WTC11 (cell line): ENCODE results near the gene KLHL25. TPM values are rescaled to one million over a fixed set of nuclear protein-coding genes. Genes with fewer than 3 reads are reported as not detected.

Experiments
- ATAC-seq: fragments of 200-7000 bp; cut with Tn5 transposase; 2 replicates; pipeline ENCODE4 v1.10.0; 2021; ENCODE audit warnings: mild to moderate bottlenecking, moderate library complexity
- CTCF ChIA-PET: fragments of 300-600 bp; sonication (Branson Sonifier 250); formaldehyde crosslinking; loops from one replicate; lab custom pipeline; 2021; ENCODE audit warnings: antibody characterized with exemption; lab: Charles Lee
- POLR2A ChIA-PET: fragments of 350-600 bp; sonication (Branson Sonifier 250); formaldehyde crosslinking; loops from one replicate; lab custom pipeline; 2021; ENCODE audit warnings: antibody characterized with exemption; lab: Charles Lee
- DNase-seq: peaks from one replicate; pipeline ENCODE4 v3.0.0; 2021; ENCODE audit warnings: low spot score
- H3K27ac Mint-ChIP-seq: 2 replicates; pipeline ENCODE4 v1.8.0; 2021; ENCODE audit warnings: mixed read lengths
- H3K27me3 Mint-ChIP-seq: 2 replicates; pipeline ENCODE4 v1.8.0; 2021; ENCODE audit warnings: low read depth, mild to moderate bottlenecking, moderate library complexity, mixed read lengths
- H3K36me3 Mint-ChIP-seq: 2 replicates; pipeline ENCODE4 v1.8.0; 2021; ENCODE audit warnings: mixed read lengths
- H3K4me1 Mint-ChIP-seq: 2 replicates; pipeline ENCODE4 v1.8.0; 2022; ENCODE audit warnings: mixed read lengths
- H3K4me3 Mint-ChIP-seq: 2 replicates; pipeline ENCODE4 v1.8.0; 2021; ENCODE audit warnings: mild to moderate bottlenecking, moderate library complexity, mixed read lengths
- H3K9me3 Mint-ChIP-seq: 2 replicates; pipeline ENCODE4 v1.8.0; 2021; ENCODE audit warnings: mixed read lengths
- CREM ChIP-seq: sonication (generic); formaldehyde crosslinking; IDR thresholded peaks from 2 replicates; pipeline ENCODE4 v1.8.1; 2022; ENCODE audit warnings: mild to moderate bottlenecking, missing genetic modification reagents, moderate library complexity
- ELF4 ChIP-seq: sonication (generic); formaldehyde crosslinking; IDR thresholded peaks from 2 replicates; pipeline ENCODE4 v1.8.1; 2022; ENCODE audit warnings: low read depth, mild to moderate bottlenecking, moderate library complexity, missing genetic modification reagents
- EMX1 ChIP-seq: fragments of 250-450 bp; sonication (Bioruptor Pico); IDR thresholded peaks from 2 replicates; pipeline ENCODE4 v1.8.0; 2021; ENCODE audit warnings: mild to moderate bottlenecking
- ETV6 ChIP-seq: sonication (generic); formaldehyde crosslinking; IDR thresholded peaks from 2 replicates; pipeline ENCODE4 v1.8.1; 2022; ENCODE audit warnings: mild to moderate bottlenecking, missing genetic modification reagents
- FOXJ3 ChIP-seq: sonication (generic); formaldehyde crosslinking; IDR thresholded peaks from 2 replicates; pipeline ENCODE4 v1.9.0; 2021; ENCODE audit warnings: missing genetic modification reagents, mild to moderate bottlenecking, borderline replicate concordance
- GRHL2 ChIP-seq: fragments of 250-450 bp; sonication (Bioruptor Pico); IDR thresholded peaks from 2 replicates; pipeline ENCODE4 v1.8.0; 2022; ENCODE audit warnings: mild to moderate bottlenecking, moderate library complexity; ENCODE audit not compliant: insufficient replicate concordance, severe bottlenecking
- PRRX2 ChIP-seq: fragments of 250-450 bp; sonication (Bioruptor Pico); IDR thresholded peaks from 2 replicates; pipeline ENCODE4 v1.8.0; 2021; ENCODE audit warnings: mild to moderate bottlenecking
- RORB ChIP-seq: fragments of 250-450 bp; sonication (Bioruptor Pico); IDR thresholded peaks from 2 replicates; pipeline ENCODE4 v1.9.0; 2021; ENCODE audit warnings: mild to moderate bottlenecking
- SOX15 ChIP-seq: fragments of 250-450 bp; sonication (Bioruptor Pico); IDR thresholded peaks from 2 replicates; pipeline ENCODE4 v1.9.0; 2021; ENCODE audit warnings: mild to moderate bottlenecking
- TEAD1 ChIP-seq: sonication (generic); formaldehyde crosslinking; IDR thresholded peaks from 2 replicates; pipeline ENCODE4 v1.8.0; 2022; ENCODE audit warnings: mild to moderate bottlenecking, missing genetic modification reagents
- ZNF138 ChIP-seq: sonication (generic); formaldehyde crosslinking; conservative IDR thresholded peaks from 2 replicates; pipeline ENCODE4 v1.8.1; 2022; ENCODE audit warnings: mild to moderate bottlenecking, moderate library complexity, missing genetic modification reagents
- ZNF232 ChIP-seq: sonication (generic); formaldehyde crosslinking; IDR thresholded peaks from 2 replicates; pipeline ENCODE4 v1.8.0; 2022; ENCODE audit warnings: mild to moderate bottlenecking, missing genetic modification reagents
- ZNF263 ChIP-seq: sonication (generic); formaldehyde crosslinking; IDR thresholded peaks from 2 replicates; pipeline ENCODE4 v1.8.1; 2022; ENCODE audit warnings: low read depth, mild to moderate bottlenecking, moderate library complexity, missing genetic modification reagents
- total RNA-seq: library from RNA; stranded (reverse); gene quantifications from 3 replicates; pipeline ENCODE4 v1.2.3, GENCODE V29; 2021
- TF ChIP-seq, protein P1 (sequence below): sonication (generic); formaldehyde crosslinking; IDR thresholded peaks from 2 replicates; pipeline ENCODE4 v1.8.1; 2022; ENCODE audit warnings: missing genetic modification reagents, borderline replicate concordance
- TF ChIP-seq, protein P2 (sequence below): sonication (generic); formaldehyde crosslinking; IDR thresholded peaks from 2 replicates; pipeline ENCODE4 v1.8.1; 2023; ENCODE audit warnings: mild to moderate bottlenecking, missing genetic modification reagents, moderate library complexity
- TF ChIP-seq, protein P3 (sequence below): sonication (generic); formaldehyde crosslinking; IDR thresholded peaks from 2 replicates; pipeline ENCODE4 v1.8.1; 2022; ENCODE audit warnings: low read depth, missing genetic modification reagents, borderline replicate concordance
- TF ChIP-seq, protein P4 (sequence below): fragments of 250-450 bp; sonication (Bioruptor Pico); IDR thresholded peaks from 2 replicates; pipeline ENCODE4 v1.9.0; 2021; ENCODE audit warnings: moderate library complexity, mild to moderate bottlenecking, inconsistent platforms, borderline replicate concordance
- TF ChIP-seq, protein P5 (sequence below): sonication (generic); formaldehyde crosslinking; IDR thresholded peaks from 2 replicates; pipeline ENCODE4 v1.8.1; 2023; ENCODE audit warnings: mild to moderate bottlenecking, missing genetic modification reagents, moderate library complexity
- TF ChIP-seq, protein P6 (sequence below): sonication (generic); formaldehyde crosslinking; IDR thresholded peaks from 2 replicates; pipeline ENCODE4 v1.8.1; 2022; ENCODE audit warnings: low read depth, mild to moderate bottlenecking, moderate library complexity, missing genetic modification reagents, borderline replicate concordance
- TF ChIP-seq, protein P7 (sequence below): sonication (generic); formaldehyde crosslinking; IDR thresholded peaks from 2 replicates; pipeline ENCODE4 v1.8.0; 2022; ENCODE audit warnings: missing genetic modification reagents
- TF ChIP-seq, protein P8 (sequence below): sonication (generic); formaldehyde crosslinking; conservative IDR thresholded peaks from 2 replicates; pipeline ENCODE4 v1.8.1; 2022; ENCODE audit warnings: mild to moderate bottlenecking, missing genetic modification reagents
- TF ChIP-seq, protein P9 (sequence below): fragments of 250-450 bp; sonication (Bioruptor Pico); IDR thresholded peaks from 2 replicates; pipeline ENCODE4 v1.8.0; 2021; ENCODE audit warnings: mild to moderate bottlenecking

The KLHL25 gene
- total RNA-seq, 1 experiment from 2014 or later, result 14.1 TPM

DNA sequence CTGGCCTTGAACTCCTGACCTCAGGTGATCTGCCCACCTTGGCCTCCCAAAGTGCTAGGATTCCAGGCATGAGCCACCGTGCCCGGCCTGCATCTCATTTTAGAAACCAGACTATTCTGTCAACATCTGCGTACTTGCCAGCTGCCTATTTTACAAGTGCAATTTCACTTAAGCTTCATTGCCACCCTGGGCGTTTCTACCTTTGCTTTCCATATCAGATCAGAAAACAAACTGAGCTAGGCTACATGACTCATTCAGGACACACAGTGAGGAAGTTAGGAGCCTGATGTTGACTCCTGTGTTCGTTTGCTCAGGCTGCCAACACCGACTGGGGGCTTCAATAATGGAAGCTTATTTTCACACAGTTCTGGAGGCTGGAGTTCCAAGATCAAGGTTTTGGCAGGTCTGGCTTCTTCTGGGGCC, 42.3 kb upstream of the KLHL25 start (continued):
- TF ChIP-seq ZNF263 (CRISPR knock-in tag) (no peak), ETV6 (CRISPR knock-in tag) (no peak), SOX15 (no peak), EMX1 (no peak), GRHL2 (no peak), RORB (CRISPR knock-in tag) (no peak)
- TF ChIP-seq, protein P1, sequence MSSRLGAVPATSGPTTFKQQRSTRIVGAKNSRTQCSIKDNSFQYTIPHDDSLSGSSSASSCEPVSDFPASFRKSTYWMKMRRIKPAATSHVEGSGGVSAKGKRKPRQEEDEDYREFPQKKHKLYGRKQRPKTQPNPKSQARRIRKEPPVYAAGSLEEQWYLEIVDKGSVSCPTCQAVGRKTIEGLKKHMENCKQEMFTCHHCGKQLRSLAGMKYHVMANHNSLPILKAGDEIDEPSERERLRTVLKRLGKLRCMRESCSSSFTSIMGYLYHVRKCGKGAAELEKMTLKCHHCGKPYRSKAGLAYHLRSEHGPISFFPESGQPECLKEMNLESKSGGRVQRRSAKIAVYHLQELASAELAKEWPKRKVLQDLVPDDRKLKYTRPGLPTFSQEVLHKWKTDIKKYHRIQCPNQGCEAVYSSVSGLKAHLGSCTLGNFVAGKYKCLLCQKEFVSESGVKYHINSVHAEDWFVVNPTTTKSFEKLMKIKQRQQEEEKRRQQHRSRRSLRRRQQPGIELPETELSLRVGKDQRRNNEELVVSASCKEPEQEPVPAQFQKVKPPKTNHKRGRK (CRISPR knock-in tag), result no peak
- TF ChIP-seq, protein P2, sequence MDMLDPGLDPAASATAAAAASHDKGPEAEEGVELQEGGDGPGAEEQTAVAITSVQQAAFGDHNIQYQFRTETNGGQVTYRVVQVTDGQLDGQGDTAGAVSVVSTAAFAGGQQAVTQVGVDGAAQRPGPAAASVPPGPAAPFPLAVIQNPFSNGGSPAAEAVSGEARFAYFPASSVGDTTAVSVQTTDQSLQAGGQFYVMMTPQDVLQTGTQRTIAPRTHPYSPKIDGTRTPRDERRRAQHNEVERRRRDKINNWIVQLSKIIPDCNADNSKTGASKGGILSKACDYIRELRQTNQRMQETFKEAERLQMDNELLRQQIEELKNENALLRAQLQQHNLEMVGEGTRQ (CRISPR knock-in tag), result no peak
- TF ChIP-seq, protein P3, sequence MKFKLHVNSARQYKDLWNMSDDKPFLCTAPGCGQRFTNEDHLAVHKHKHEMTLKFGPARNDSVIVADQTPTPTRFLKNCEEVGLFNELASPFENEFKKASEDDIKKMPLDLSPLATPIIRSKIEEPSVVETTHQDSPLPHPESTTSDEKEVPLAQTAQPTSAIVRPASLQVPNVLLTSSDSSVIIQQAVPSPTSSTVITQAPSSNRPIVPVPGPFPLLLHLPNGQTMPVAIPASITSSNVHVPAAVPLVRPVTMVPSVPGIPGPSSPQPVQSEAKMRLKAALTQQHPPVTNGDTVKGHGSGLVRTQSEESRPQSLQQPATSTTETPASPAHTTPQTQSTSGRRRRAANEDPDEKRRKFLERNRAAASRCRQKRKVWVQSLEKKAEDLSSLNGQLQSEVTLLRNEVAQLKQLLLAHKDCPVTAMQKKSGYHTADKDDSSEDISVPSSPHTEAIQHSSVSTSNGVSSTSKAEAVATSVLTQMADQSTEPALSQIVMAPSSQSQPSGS (CRISPR knock-in tag), result no peak
- TF ChIP-seq, protein P4, sequence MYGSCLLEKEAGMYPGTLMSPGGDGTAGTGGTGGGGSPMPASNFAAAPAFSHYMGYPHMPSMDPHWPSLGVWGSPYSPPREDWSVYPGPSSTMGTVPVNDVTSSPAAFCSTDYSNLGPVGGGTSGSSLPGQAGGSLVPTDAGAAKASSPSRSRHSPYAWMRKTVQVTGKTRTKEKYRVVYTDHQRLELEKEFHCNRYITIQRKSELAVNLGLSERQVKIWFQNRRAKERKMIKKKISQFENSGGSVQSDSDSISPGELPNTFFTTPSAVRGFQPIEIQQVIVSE (CRISPR knock-in tag), result no peak

DNA sequence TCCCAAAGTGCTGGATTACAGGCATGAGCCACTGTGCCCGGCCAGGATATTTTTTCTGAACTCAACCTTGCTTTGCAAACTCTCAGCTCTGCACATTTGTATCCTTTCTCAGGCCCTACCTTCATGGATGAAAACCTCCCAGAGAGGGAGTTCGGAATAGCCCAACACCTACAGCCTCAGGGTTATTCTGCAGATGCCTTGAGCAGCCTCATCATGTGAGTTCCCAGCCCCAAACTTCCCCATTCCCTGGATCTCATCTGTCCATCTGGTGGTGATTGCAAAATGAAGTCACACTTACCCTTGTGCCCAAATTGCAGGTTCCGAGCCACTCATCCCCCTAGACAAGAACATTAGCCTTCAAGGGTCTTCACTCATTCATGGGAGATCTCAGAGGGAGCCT, 39.9 kb upstream of the KLHL25 start:
- ChIA-PET CTCF (interaction anchor here (0.8 kb wide), 1 partner anchor 9 kb away, joined by 3 read pairs; no protein-coding TSS in a partner anchor), POLR2A (no interaction called here)
- Mint-ChIP-seq H3K27ac (no peak overlapping the region), H3K4me3 (no peak overlapping the region), H3K9me3 (no peaks in the 10 kb centered on the region), H3K4me1 (peaks cover 11% of the 10 kb centered on the region), H3K27me3 (peaks cover 7% of the 10 kb centered on the region), H3K36me3 (no peaks in the 10 kb centered on the region)
- TF ChIP-seq FOXJ3 (CRISPR knock-in tag), result no peak
- TF ChIP-seq, protein P5, sequence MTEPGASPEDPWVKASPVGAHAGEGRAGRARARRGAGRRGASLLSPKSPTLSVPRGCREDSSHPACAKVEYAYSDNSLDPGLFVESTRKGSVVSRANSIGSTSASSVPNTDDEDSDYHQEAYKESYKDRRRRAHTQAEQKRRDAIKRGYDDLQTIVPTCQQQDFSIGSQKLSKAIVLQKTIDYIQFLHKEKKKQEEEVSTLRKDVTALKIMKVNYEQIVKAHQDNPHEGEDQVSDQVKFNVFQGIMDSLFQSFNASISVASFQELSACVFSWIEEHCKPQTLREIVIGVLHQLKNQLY (CRISPR knock-in tag), result no peak
- TF ChIP-seq, protein P6, sequence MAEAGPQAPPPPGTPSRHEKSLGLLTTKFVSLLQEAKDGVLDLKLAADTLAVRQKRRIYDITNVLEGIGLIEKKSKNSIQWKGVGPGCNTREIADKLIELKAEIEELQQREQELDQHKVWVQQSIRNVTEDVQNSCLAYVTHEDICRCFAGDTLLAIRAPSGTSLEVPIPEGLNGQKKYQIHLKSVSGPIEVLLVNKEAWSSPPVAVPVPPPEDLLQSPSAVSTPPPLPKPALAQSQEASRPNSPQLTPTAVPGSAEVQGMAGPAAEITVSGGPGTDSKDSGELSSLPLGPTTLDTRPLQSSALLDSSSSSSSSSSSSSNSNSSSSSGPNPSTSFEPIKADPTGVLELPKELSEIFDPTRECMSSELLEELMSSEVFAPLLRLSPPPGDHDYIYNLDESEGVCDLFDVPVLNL, result no peak
- TF ChIP-seq PRRX2 (CRISPR knock-in tag), result no peak
- no peak for TF ChIP-seq CREM (CRISPR knock-in tag)
- no peak for TF ChIP-seq TEAD1
- TF ChIP-seq, protein P2 (CRISPR knock-in tag), result no peak
- TF ChIP-seq, protein P7, sequence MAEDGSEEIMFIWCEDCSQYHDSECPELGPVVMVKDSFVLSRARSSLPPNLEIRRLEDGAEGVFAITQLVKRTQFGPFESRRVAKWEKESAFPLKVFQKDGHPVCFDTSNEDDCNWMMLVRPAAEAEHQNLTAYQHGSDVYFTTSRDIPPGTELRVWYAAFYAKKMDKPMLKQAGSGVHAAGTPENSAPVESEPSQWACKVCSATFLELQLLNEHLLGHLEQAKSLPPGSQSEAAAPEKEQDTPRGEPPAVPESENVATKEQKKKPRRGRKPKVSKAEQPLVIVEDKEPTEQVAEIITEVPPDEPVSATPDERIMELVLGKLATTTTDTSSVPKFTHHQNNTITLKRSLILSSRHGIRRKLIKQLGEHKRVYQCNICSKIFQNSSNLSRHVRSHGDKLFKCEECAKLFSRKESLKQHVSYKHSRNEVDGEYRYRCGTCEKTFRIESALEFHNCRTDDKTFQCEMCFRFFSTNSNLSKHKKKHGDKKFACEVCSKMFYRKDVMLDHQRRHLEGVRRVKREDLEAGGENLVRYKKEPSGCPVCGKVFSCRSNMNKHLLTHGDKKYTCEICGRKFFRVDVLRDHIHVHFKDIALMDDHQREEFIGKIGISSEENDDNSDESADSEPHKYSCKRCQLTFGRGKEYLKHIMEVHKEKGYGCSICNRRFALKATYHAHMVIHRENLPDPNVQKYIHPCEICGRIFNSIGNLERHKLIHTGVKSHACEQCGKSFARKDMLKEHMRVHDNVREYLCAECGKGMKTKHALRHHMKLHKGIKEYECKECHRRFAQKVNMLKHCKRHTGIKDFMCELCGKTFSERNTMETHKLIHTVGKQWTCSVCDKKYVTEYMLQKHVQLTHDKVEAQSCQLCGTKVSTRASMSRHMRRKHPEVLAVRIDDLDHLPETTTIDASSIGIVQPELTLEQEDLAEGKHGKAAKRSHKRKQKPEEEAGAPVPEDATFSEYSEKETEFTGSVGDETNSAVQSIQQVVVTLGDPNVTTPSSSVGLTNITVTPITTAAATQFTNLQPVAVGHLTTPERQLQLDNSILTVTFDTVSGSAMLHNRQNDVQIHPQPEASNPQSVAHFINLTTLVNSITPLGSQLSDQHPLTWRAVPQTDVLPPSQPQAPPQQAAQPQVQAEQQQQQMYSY (CRISPR knock-in tag), result no peak
- TF ChIP-seq ZNF232, result no peak
- TF ChIP-seq ZNF138, result no peak
- TF ChIP-seq ELF4 (CRISPR knock-in tag), result no peak
- TF ChIP-seq, protein P8, sequence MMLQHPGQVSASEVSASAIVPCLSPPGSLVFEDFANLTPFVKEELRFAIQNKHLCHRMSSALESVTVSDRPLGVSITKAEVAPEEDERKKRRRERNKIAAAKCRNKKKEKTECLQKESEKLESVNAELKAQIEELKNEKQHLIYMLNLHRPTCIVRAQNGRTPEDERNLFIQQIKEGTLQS (CRISPR knock-in tag), result no peak
- TF ChIP-seq, protein P9, sequence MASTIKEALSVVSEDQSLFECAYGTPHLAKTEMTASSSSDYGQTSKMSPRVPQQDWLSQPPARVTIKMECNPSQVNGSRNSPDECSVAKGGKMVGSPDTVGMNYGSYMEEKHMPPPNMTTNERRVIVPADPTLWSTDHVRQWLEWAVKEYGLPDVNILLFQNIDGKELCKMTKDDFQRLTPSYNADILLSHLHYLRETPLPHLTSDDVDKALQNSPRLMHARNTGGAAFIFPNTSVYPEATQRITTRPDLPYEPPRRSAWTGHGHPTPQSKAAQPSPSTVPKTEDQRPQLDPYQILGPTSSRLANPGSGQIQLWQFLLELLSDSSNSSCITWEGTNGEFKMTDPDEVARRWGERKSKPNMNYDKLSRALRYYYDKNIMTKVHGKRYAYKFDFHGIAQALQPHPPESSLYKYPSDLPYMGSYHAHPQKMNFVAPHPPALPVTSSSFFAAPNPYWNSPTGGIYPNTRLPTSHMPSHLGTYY, result no peak
- no peak for DNase-seq
- ATAC-seq, result no peak
